Gastroesophageal sphincter (tissue), 3 donors: ENCODE results near the gene LIX1.

Experiments used
- CTCF ChIP-seq, 4 experiments: fragments of 200-600 bp in 2 of 4; fragments of 450-650 bp in 2 of 4; sonication (generic) in 1 of 4; IDR thresholded peaks; one replicate each; pipeline ENCODE4 v1.5.1; 2017 to 2019; ENCODE audit warnings: antibody characterized with exemption in 4 of 4, mild to moderate bottlenecking in 2 of 4, moderate library complexity in 2 of 4
- EP300 ChIP-seq: sonication (generic); formaldehyde crosslinking; IDR thresholded peaks from one replicate; pipeline ENCODE4 v1.6.1; 2017; ENCODE audit warnings: antibody characterized with exemption, mild to moderate bottlenecking
- POLR2A ChIP-seq, 2 donors: fragments of 450-650 bp; IDR thresholded peaks; one replicate each; pipeline ENCODE4 v1.6.1; 2017; ENCODE audit warnings: antibody characterized with exemption in 2 of 2, mild to moderate bottlenecking in 2 of 2, moderate library complexity in 1 of 2
- POLR2AphosphoS5 ChIP-seq: sonication (generic); formaldehyde crosslinking; IDR thresholded peaks from one replicate; pipeline ENCODE4 v1.6.1; 2017; ENCODE audit warnings: antibody characterized with exemption

- no peak for TF ChIP-seq CTCF (IDR thresholded peaks at IDR 0.05)
- no peak for TF ChIP-seq POLR2A (IDR thresholded peaks at IDR 0.05)
- TF ChIP-seq POLR2AphosphoS5: no peak
- TF ChIP-seq EP300: no peak
Observed at GRCh38 chr5:97100476-97100875, 41.9 kb downstream of the LIX1 start.
